ENCODE data around the gene PPCS. TPM values are rescaled to one million over a fixed set of nuclear protein-coding genes. Genes with fewer than 3 reads are reported as not detected.

Gene PPCS
- total RNA-seq, 1 experiment from 2014 or later = 35.1 TPM

DNA sequence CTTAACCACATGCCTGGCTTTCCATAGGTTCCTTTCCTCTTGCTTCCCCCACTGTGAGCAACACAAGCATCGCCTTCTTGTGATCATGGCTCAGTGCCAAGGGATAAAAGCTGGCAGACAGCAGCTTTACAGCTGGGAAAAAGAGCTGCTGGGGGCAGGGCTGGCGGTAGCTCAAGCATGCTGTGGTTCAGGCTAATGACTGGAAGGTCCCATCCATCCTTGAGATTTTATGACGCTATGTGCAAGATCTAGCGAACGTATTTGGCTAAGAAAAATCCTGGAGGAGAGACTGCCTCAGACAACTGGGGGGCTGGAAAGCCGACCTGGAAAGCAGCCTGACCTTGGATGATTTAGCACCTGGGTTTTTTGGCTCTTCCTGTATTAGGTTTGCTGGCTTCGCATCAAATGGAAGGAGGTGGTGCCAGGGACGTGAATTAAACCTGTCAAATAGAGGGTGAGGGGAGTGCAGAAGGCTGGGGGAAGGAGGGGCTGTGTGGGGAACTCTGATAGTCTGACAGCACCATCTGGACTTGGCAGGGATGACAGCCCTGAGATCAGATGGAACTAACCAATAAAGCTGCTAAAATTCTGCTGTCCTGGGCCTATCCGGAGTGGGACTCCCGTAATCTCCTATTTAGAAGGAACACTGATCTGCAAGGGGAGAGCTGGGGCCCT, 35.3 kb upstream of the PPCS start (continued):
- TF ChIP-seq, protein P1, sequence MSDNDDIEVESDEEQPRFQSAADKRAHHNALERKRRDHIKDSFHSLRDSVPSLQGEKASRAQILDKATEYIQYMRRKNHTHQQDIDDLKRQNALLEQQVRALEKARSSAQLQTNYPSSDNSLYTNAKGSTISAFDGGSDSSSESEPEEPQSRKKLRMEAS (CRISPR knock-in tag; IDR thresholded peaks at IDR 0.05) = no peak

DNA sequence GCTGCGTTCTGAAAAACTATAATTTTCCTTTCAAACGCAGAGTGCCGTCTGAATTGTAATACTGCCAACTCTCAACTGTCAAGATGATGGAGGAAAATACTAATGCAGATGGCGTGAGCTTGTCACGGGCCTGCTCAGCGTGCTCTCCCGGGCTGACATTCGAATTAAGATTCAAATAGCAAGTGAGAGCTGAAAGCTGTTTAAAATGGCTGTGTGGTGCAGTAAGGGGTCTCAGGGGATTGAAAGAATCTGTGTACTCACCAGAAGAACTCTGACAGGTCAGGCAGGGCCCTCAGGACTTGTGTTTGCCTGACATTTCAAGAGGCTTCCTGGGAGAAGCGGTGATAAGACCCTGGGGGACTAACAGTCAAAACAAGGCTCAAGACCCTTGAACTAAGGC, 33.6 kb upstream of the PPCS start:
- POLR2A ChIA-PET = no interaction called here
- CTCF ChIA-PET = interaction anchor here (0.8 kb wide), 1 partner anchor 57 kb away, joined by 3 read pairs; no protein-coding TSS in a partner anchor
- ATAC-seq (no peak), DNase-seq (ENCODE audit: low spot score) (no peak)
- H3K27me3 Mint-ChIP-seq (ENCODE audit: low read depth) = no peaks in the 10 kb centered on the region
- no peaks in the 10 kb centered on the region for H3K36me3 Mint-ChIP-seq
- 0 out of 2 replicates have a peak, but pooled peaks cover 4% of the 10 kb centered on the region for H3K9me3 Mint-ChIP-seq
- no peak overlapping the region for H3K27ac Mint-ChIP-seq
- H3K4me1 Mint-ChIP-seq = peaks cover 45% of the 10 kb centered on the region
- H3K4me3 Mint-ChIP-seq = no peak overlapping the region
- TF ChIP-seq SMAD4 (CRISPR knock-in tag; IDR thresholded peaks at IDR 0.05) = no peak
- no peak for TF ChIP-seq NFE2L1 (CRISPR knock-in tag; IDR thresholded peaks at IDR 0.05)
- TF ChIP-seq EMX1 (CRISPR knock-in tag; IDR thresholded peaks at IDR 0.05) = no peak
- TF ChIP-seq, protein P2, sequence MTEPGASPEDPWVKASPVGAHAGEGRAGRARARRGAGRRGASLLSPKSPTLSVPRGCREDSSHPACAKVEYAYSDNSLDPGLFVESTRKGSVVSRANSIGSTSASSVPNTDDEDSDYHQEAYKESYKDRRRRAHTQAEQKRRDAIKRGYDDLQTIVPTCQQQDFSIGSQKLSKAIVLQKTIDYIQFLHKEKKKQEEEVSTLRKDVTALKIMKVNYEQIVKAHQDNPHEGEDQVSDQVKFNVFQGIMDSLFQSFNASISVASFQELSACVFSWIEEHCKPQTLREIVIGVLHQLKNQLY (CRISPR knock-in tag; IDR thresholded peaks at IDR 0.05) = no peak
- TF ChIP-seq JAZF1 (CRISPR knock-in tag; IDR thresholded peaks at IDR 0.05) = no peak
- no peak for TF ChIP-seq MYBL2 (CRISPR knock-in tag; IDR thresholded peaks at IDR 0.05)
- no peak for TF ChIP-seq ZNF121 (CRISPR knock-in tag; IDR thresholded peaks at IDR 0.05)
- no peak for TF ChIP-seq FOXP1 (CRISPR knock-in tag; IDR thresholded peaks at IDR 0.05; ENCODE audit: borderline replicate concordance)
- TF ChIP-seq TEAD4 (CRISPR knock-in tag; IDR thresholded peaks at IDR 0.05) = no peak
- TF ChIP-seq ZNF423 (CRISPR knock-in tag; IDR thresholded peaks at IDR 0.05) = no peak
- TF ChIP-seq, protein P3, sequence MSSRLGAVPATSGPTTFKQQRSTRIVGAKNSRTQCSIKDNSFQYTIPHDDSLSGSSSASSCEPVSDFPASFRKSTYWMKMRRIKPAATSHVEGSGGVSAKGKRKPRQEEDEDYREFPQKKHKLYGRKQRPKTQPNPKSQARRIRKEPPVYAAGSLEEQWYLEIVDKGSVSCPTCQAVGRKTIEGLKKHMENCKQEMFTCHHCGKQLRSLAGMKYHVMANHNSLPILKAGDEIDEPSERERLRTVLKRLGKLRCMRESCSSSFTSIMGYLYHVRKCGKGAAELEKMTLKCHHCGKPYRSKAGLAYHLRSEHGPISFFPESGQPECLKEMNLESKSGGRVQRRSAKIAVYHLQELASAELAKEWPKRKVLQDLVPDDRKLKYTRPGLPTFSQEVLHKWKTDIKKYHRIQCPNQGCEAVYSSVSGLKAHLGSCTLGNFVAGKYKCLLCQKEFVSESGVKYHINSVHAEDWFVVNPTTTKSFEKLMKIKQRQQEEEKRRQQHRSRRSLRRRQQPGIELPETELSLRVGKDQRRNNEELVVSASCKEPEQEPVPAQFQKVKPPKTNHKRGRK (CRISPR knock-in tag; IDR thresholded peaks at IDR 0.05; ENCODE audit: borderline replicate concordance) = no peak
- TF ChIP-seq, protein P4, sequence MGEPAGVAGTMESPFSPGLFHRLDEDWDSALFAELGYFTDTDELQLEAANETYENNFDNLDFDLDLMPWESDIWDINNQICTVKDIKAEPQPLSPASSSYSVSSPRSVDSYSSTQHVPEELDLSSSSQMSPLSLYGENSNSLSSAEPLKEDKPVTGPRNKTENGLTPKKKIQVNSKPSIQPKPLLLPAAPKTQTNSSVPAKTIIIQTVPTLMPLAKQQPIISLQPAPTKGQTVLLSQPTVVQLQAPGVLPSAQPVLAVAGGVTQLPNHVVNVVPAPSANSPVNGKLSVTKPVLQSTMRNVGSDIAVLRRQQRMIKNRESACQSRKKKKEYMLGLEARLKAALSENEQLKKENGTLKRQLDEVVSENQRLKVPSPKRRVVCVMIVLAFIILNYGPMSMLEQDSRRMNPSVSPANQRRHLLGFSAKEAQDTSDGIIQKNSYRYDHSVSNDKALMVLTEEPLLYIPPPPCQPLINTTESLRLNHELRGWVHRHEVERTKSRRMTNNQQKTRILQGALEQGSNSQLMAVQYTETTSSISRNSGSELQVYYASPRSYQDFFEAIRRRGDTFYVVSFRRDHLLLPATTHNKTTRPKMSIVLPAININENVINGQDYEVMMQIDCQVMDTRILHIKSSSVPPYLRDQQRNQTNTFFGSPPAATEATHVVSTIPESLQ (CRISPR knock-in tag; IDR thresholded peaks at IDR 0.05) = no peak
- TF ChIP-seq, protein P5, sequence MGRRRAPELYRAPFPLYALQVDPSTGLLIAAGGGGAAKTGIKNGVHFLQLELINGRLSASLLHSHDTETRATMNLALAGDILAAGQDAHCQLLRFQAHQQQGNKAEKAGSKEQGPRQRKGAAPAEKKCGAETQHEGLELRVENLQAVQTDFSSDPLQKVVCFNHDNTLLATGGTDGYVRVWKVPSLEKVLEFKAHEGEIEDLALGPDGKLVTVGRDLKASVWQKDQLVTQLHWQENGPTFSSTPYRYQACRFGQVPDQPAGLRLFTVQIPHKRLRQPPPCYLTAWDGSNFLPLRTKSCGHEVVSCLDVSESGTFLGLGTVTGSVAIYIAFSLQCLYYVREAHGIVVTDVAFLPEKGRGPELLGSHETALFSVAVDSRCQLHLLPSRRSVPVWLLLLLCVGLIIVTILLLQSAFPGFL (CRISPR knock-in tag; IDR thresholded peaks at IDR 0.05; ENCODE audit: borderline replicate concordance) = no peak
- TF ChIP-seq ZNF263 (CRISPR knock-in tag; IDR thresholded peaks at IDR 0.05; ENCODE audit: low read depth) = no peak

DNA sequence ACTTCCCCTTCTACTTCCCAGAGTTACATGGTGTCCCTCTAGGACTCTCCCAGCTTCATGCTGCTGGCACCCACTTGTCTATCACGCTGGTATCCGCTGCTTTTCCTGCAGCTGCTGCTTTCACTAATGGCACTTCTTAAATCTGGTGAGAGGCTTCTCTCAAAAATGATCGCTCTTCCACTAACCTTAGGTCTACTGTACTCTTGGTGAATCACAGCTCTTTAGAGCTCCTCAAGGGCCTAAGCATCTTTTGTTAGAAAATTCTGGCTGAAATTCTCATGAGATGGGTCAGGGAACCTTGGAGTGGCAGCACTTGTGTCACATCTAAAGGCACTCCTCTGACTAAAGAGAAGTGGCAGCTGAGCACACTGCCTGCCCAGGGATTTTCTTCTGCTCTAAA, 32.7 kb upstream of the PPCS start:
- H3K4me3 Mint-ChIP-seq = no peak overlapping the region
- POLR2A ChIA-PET = no interaction called here
- no peaks in the 10 kb centered on the region for H3K36me3 Mint-ChIP-seq
- DNase-seq (ENCODE audit: low spot score) = no peak
- 0 out of 2 replicates have a peak, but pooled peaks cover 4% of the 10 kb centered on the region for H3K9me3 Mint-ChIP-seq
- H3K27me3 Mint-ChIP-seq (ENCODE audit: low read depth) = no peaks in the 10 kb centered on the region
- peaks cover 36% of the 10 kb centered on the region for H3K4me1 Mint-ChIP-seq
- CTCF ChIA-PET = no interaction called here
- ATAC-seq = no peak
- no peak overlapping the region for H3K27ac Mint-ChIP-seq
- TF ChIP-seq, protein P6, sequence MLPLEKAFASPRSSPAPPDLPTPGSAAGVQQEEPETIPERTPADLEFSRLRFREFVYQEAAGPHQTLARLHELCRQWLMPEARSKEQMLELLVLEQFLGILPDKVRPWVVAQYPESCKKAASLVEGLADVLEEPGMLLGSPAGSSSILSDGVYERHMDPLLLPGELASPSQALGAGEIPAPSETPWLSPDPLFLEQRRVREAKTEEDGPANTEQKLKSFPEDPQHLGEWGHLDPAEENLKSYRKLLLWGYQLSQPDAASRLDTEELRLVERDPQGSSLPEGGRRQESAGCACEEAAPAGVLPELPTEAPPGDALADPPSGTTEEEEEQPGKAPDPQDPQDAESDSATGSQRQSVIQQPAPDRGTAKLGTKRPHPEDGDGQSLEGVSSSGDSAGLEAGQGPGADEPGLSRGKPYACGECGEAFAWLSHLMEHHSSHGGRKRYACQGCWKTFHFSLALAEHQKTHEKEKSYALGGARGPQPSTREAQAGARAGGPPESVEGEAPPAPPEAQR (CRISPR knock-in tag; IDR thresholded peaks at IDR 0.05) = no peak
- TF ChIP-seq, protein P7, sequence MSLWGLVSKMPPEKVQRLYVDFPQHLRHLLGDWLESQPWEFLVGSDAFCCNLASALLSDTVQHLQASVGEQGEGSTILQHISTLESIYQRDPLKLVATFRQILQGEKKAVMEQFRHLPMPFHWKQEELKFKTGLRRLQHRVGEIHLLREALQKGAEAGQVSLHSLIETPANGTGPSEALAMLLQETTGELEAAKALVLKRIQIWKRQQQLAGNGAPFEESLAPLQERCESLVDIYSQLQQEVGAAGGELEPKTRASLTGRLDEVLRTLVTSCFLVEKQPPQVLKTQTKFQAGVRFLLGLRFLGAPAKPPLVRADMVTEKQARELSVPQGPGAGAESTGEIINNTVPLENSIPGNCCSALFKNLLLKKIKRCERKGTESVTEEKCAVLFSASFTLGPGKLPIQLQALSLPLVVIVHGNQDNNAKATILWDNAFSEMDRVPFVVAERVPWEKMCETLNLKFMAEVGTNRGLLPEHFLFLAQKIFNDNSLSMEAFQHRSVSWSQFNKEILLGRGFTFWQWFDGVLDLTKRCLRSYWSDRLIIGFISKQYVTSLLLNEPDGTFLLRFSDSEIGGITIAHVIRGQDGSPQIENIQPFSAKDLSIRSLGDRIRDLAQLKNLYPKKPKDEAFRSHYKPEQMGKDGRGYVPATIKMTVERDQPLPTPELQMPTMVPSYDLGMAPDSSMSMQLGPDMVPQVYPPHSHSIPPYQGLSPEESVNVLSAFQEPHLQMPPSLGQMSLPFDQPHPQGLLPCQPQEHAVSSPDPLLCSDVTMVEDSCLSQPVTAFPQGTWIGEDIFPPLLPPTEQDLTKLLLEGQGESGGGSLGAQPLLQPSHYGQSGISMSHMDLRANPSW (CRISPR knock-in tag; conservative IDR thresholded peaks at IDR 0.05; ENCODE audit: low read depth) = no peak
- TF ChIP-seq, protein P8, sequence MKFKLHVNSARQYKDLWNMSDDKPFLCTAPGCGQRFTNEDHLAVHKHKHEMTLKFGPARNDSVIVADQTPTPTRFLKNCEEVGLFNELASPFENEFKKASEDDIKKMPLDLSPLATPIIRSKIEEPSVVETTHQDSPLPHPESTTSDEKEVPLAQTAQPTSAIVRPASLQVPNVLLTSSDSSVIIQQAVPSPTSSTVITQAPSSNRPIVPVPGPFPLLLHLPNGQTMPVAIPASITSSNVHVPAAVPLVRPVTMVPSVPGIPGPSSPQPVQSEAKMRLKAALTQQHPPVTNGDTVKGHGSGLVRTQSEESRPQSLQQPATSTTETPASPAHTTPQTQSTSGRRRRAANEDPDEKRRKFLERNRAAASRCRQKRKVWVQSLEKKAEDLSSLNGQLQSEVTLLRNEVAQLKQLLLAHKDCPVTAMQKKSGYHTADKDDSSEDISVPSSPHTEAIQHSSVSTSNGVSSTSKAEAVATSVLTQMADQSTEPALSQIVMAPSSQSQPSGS (CRISPR knock-in tag; IDR thresholded peaks at IDR 0.05; ENCODE audit: borderline replicate concordance, low read depth) = no peak
- TF ChIP-seq NR2C2 (CRISPR knock-in tag; IDR thresholded peaks at IDR 0.05) (no peak), IRF2 (CRISPR knock-in tag; IDR thresholded peaks at IDR 0.05; ENCODE audit: borderline replicate concordance, low read depth) (no peak), TP53 (CRISPR knock-in tag; IDR thresholded peaks at IDR 0.05) (no peak), ZNF423 (CRISPR knock-in tag; IDR thresholded peaks at IDR 0.05) (no peak), NFYB (CRISPR knock-in tag; conservative IDR thresholded peaks at IDR 0.05; ENCODE audit: low read depth) (no peak)

Data from WTC11 (cell line).